Parathyroid adenoma (tissue), 2 donors: Measurements from ENCODE around the gene HPD.

Experiments used
- H2AFZ ChIP-seq: fragments of 300-600 bp; sonication (generic); one replicate; pipeline ENCODE4 v1.7.0; 2017; ENCODE audit warnings: antibody characterized with exemption, mild to moderate bottlenecking
- H3K27ac ChIP-seq: fragments of 300-600 bp; sonication (generic); one replicate; pipeline ENCODE4 v1.7.0; 2017
- H3K27me3 ChIP-seq: fragments of 300-600 bp; sonication (generic); one replicate; pipeline ENCODE4 v1.7.0; 2017; ENCODE audit warnings: low read length; ENCODE audit not compliant: control insufficient read depth, insufficient read depth
- H3K36me3 ChIP-seq: fragments of 300-600 bp; sonication (generic); one replicate; pipeline ENCODE4 v1.7.0; 2017; ENCODE audit warnings: low read length; ENCODE audit not compliant: control insufficient read depth, insufficient read depth
- H3K4me1 ChIP-seq: fragments of 300-600 bp; sonication (generic); one replicate; pipeline ENCODE4 v1.7.0; 2017; ENCODE audit warnings: control low read depth
- H3K4me2 ChIP-seq: fragments of 300-600 bp; sonication (generic); one replicate; pipeline ENCODE4 v1.7.0; 2017; ENCODE audit warnings: low read length
- H3K4me3 ChIP-seq: fragments of 300-600 bp; sonication (generic); one replicate; pipeline ENCODE4 v1.7.0; 2017; ENCODE audit warnings: low read depth, low read length
- H3K79me2 ChIP-seq: fragments of 300-600 bp; sonication (generic); one replicate; pipeline ENCODE4 v1.7.0; 2017; ENCODE audit warnings: control low read depth
- H3K9ac ChIP-seq: fragments of 300-600 bp; sonication (generic); one replicate; pipeline ENCODE4 v1.7.0; 2017; ENCODE audit warnings: mild to moderate bottlenecking
- H3K9me3 ChIP-seq: fragments of 300-600 bp; sonication (generic); one replicate; pipeline ENCODE4 v1.7.0; 2017; ENCODE audit warnings: low read length; ENCODE audit not compliant: control insufficient read depth
- CTCF ChIP-seq: fragments of 300-600 bp; sonication (generic); IDR thresholded peaks from one replicate; pipeline ENCODE4 v1.7.0; 2017; ENCODE audit warnings: antibody characterized with exemption, mild to moderate bottlenecking
- donor health status: primary hyperparathyroidism.

HPD gene

DNA sequence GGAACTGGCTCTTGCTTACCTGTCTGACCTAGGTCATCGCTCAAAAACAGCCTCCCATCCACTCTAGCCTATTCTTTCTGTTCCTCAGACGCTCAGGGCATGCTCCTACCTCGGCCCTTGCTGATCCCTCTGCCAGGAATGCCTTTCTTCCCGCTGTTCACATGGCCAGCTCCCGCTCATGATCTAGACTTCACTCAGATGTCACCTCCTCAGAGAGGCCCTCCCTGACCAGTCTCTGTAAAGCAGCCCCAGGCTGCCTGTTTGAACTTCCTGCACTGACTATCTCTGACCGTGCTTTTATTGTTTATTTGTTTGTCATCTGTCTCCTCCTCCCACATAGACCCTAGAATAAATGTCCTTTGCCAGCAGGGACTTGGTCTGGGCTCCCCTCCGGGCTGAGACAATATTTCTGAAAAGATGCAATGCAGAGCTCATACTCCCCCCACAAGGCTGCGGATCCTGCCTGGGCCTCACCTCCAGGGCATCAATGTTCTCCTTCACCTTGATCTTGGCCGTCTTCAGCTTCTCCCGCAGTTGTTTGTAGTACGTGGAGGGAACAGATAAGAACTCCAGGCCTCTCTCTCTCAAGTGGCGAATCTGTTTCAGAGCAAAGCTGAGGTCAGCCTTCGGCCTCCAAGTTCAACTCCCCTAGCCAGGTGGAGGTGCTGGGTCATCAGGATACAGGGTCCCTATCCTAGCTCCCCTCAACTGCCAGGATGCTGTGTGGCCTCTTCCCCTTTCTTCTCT is 15.2 kb downstream of the HPD start:
- TF ChIP-seq CTCF, result no peak
- H3K27me3 ChIP-seq, result no peaks in the 10 kb centered on the region
- no peak overlapping the region for H3K4me3 ChIP-seq

DNA sequence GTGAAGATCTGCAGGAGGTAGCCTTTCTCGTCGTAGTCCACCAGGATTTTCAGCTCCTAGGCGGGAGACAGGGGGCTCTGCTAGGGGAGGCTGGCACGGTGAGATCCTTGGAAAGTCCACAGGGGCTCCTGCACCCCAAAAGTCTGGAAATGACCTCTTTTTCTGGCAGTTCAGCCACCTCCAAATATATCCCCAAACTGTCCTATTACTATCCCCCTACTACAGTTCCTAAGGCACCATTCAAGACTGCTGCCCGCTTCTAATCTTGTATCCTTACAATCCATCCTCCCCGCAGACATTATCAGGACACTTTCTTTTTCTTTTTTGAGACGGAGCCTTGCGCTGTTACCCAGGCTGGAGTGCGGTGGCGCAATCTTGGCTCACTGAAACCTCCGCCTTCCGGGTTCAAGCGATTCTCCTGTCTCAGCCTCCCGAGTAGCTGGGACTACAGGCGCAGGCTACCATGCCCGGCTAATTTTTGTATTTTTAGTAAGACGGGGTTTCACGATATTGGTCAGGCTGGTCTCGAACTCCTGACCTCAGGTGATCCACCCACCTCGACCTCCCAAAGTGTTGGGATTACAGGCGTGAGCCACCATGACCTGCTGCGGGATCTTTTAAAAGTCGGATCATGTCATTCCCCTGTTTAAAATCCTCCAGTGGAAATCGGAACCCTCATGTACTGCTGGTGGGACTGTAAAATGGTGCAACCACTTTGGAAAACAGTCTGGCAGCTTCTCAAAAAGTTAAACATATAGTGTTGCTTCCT is 18.5 kb downstream of the HPD start:
- no peak for TF ChIP-seq CTCF
- Histone ChIP-seq H3K79me2 (no peaks in the 10 kb centered on the region), H3K36me3 (no peaks in the 10 kb centered on the region), H3K27ac (peak overlapping the region; percentile 48), H3K27me3 (no peaks in the 10 kb centered on the region), H3K9me3 (no peaks in the 10 kb centered on the region), H3K4me2 (peak overlapping the region; percentile 94), H3K4me1 (no peaks in the 10 kb centered on the region), H2AFZ (peak overlapping the region; percentile 96), H3K4me3 (peak overlapping the region; percentile 82), H3K9ac (peak overlapping the region; percentile 25)

More for the DNA sequence above, 15.2 kb downstream of the HPD start:
- H3K9me3 ChIP-seq, result no peaks in the 10 kb centered on the region
- no peaks in the 10 kb centered on the region for H3K36me3 ChIP-seq
- H3K9ac ChIP-seq, result no peak overlapping the region
- H3K27ac ChIP-seq, result no peak overlapping the region
- H2AFZ ChIP-seq, result peak overlapping the region; percentile 46
- no peaks in the 10 kb centered on the region for H3K79me2 ChIP-seq
- H3K4me1 ChIP-seq, result no peaks in the 10 kb centered on the region
- no peak overlapping the region for H3K4me2 ChIP-seq

GRCh38 chr12:121839106-121839992 is 19.3 kb downstream of the HPD start:
- H2AFZ ChIP-seq, result peak overlapping the region; percentile 96
- peak overlapping the region; percentile 94 for H3K4me2 ChIP-seq
- H3K4me3 ChIP-seq, result peak overlapping the region; percentile 82
- H3K36me3 ChIP-seq, result no peaks in the 10 kb centered on the region
- peak overlapping the region; percentile 25 for H3K9ac ChIP-seq
- H3K27me3 ChIP-seq, result no peaks in the 10 kb centered on the region
- H3K79me2 ChIP-seq, result no peaks in the 10 kb centered on the region
- H3K27ac ChIP-seq, result peak overlapping the region; percentile 48
- no peaks in the 10 kb centered on the region for H3K9me3 ChIP-seq
- TF ChIP-seq CTCF, result peak; percentile 56
- H3K4me1 ChIP-seq, result no peaks in the 10 kb centered on the region

DNA sequence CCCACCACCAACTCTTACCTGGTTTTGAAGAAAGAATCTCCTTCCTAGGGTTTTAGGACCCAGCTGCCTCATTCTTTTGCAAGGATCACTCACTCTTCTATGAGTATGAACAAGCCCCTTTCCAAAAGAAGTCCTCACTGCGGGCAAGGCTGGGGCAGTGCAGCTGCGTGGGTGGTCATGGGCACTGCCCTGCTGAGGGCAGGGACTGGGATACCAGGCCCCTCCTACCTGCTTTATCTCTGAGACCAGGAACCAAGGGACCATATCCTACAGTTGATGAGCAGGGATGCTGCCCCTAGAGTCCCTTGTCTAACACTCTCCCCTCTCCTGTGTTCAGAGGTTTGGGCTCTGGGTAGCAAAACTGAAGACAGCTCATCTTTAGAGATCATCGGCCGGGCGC is 20.5 kb downstream of the HPD start:
- Histone ChIP-seq H3K36me3 (no peaks in the 10 kb centered on the region), H3K9me3 (no peaks in the 10 kb centered on the region), H3K4me1 (no peaks in the 10 kb centered on the region), H3K9ac (no peak overlapping the region), H3K4me2 (no peak overlapping the region), H3K79me2 (no peaks in the 10 kb centered on the region), H3K27ac (no peak overlapping the region), H2AFZ (no peak overlapping the region), H3K27me3 (no peaks in the 10 kb centered on the region), H3K4me3 (no peak overlapping the region)
- TF ChIP-seq CTCF, result no peak
